ENCODE results near the gene LRRC7.
A peak's percentile ranks its signal among the peaks of the same experiment; 100 is the strongest.
"Not testable (repeated sequence)": the region's sequence is repeated elsewhere in the genome, so short reads cannot be mapped to it uniquely, and the experiment has no call there.

The LRRC7 gene

GRCh38 chr1:69787151-69787550 is 219.4 kb downstream of the LRRC7 start:
- DNase-seq, result no peak

GRCh38 chr1:69791311-69791710 is 223.6 kb downstream of the LRRC7 start:
- DNase-seq, result peak; percentile 17

- DNase-seq, result peak; percentile 3
Measured at GRCh38 chr1:69794831-69795230, 227.1 kb downstream of the LRRC7 start.

- DNase-seq, result no peak
Measured at GRCh38 chr1:69814926-69815325, 247.2 kb downstream of the LRRC7 start.

- DNase-seq, result peak; percentile 10
Measured at GRCh38 chr1:69824932-69825331, 257.2 kb downstream of the LRRC7 start.

- no peak for DNase-seq
Measured at GRCh38 chr1:69827732-69828131, 260.0 kb downstream of the LRRC7 start.

- DNase-seq, result no peak
Measured at GRCh38 chr1:69833536-69833935, 265.8 kb downstream of the LRRC7 start.

- DNase-seq, result no peak
Measured at GRCh38 chr1:69834336-69834735, 266.6 kb downstream of the LRRC7 start.

- DNase-seq, result no peak
Measured at GRCh38 chr1:69835955-69836354, 268.2 kb downstream of the LRRC7 start.

- DNase-seq, result no peak
Measured at GRCh38 chr1:69836971-69837636, 269.4 kb downstream of the LRRC7 start.

- DNase-seq, result no peak
Measured at GRCh38 chr1:69842326-69842725, 274.6 kb downstream of the LRRC7 start.

- DNase-seq, result no peak
Measured at GRCh38 chr1:69845655-69846054, 277.9 kb downstream of the LRRC7 start.

GRCh38 chr1:69846267-69846666 is 278.5 kb downstream of the LRRC7 start:
- no peak for DNase-seq

- DNase-seq, result no peak
Measured at GRCh38 chr1:69847670-69848069, 279.9 kb downstream of the LRRC7 start.

- no peak for DNase-seq
Measured at GRCh38 chr1:69852151-69852550, 284.4 kb downstream of the LRRC7 start.

- DNase-seq, result no peak
Measured at GRCh38 chr1:69852706-69853105, 285.0 kb downstream of the LRRC7 start.

- DNase-seq, result peak; percentile 6
Measured at GRCh38 chr1:69858534-69858933, 290.8 kb downstream of the LRRC7 start.

GRCh38 chr1:69861641-69862040 is 293.9 kb downstream of the LRRC7 start:
- DNase-seq, result no peak

- no peak for DNase-seq
Measured at GRCh38 chr1:69862906-69863305, 295.2 kb downstream of the LRRC7 start.

GRCh38 chr1:69863704-69864103 is 296.0 kb downstream of the LRRC7 start:
- no peak for DNase-seq

- no peak for DNase-seq
Measured at GRCh38 chr1:69871412-69871811, 303.7 kb downstream of the LRRC7 start.

GRCh38 chr1:69878338-69878737 is 310.6 kb downstream of the LRRC7 start:
- no peak for DNase-seq

GRCh38 chr1:69888016-69888415 is 320.3 kb downstream of the LRRC7 start:
- not testable (repeated sequence) for DNase-seq

GRCh38 chr1:69888657-69889056 is 320.9 kb downstream of the LRRC7 start:
- DNase-seq, result no peak

GRCh38 chr1:69898403-69898947 is 330.8 kb downstream of the LRRC7 start:
- no peak for DNase-seq
